NCI-H345 treated with DMSO at 0.1 percent for 48 hours (cell line): Measurements from ENCODE around the gene B4GALT5.

Experiments used
- DNase-seq: peaks from one replicate; lab custom pipeline; 2025; ENCODE audit not compliant: unreplicated experiment; lab: John Stamatoyannopoulos, UW

Gene B4GALT5

DNA sequence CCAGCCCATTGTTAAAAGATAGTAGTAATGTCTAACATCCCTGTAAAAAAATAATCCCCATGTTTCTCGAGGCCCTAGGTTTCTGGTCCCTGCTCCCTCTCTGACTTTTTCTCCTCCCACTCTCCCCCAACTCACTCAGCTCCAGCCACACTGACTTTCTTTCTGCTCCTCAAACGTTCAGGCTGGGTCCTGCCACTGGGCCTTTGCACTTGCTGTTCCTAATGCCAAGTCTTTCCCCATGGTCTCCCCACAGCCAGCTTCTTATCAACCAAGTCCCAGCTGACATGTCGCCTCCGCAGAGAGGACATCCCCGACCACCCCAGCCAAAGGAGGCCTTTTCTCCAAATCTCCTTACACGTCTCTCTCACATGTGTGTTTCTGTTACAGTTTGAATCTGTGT, 123.9 kb downstream of the B4GALT5 start:
- no peak for DNase-seq

DNA sequence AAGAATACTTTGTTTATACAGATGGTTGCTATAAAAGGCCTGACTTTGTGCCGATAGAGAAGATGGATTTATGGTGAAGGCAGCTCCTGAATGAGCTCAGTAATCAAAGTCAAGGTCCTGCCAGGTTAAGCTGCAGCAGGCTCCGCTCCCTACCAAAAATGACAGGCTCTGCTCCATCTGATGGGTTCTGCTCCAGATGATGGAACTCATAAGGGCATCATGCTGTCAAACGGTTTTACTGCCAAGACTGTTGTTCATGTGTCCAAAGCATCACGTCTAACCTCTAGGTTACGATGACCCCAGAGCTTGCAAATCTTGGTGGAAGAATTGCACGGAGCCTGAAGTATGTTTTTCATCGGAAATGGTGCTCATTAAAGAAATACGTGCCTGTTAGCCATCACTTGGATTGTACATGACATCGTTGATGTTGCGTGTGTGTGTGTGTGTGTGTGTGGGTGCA, 126.5 kb downstream of the B4GALT5 start:
- DNase-seq: no peak

DNA sequence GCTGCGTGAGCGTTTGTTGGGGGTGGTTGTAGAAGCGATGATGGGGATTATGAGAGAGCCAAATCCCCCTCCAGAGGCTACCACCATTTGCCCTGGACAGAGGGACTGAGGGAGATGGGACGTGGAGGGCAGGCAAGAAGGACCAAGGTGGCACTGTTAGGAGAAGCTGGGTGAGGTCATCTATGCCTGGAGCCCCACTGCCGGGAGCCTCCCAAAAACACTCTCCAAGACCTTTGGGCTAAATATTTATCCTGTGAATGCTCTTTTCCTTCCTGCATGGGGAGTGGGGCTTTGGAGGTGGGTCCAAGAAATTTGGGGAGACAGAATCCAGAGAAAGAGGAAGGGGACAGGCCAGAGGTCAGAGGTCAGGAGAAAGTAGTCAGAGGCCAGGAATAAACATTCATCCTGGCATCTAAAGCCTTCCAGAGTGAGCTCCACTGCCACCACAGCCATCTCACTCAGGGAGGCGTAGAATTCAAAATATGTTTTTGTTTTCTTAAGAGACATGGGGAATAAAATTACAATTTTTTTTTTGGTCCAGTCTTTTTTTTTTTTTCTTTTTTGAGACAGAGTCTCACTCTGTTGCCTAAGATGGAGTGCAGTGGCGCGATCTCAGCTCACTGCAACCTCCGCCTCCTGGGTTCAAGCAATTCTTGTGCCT, 128.0 kb downstream of the B4GALT5 start:
- DNase-seq: no peak

DNA sequence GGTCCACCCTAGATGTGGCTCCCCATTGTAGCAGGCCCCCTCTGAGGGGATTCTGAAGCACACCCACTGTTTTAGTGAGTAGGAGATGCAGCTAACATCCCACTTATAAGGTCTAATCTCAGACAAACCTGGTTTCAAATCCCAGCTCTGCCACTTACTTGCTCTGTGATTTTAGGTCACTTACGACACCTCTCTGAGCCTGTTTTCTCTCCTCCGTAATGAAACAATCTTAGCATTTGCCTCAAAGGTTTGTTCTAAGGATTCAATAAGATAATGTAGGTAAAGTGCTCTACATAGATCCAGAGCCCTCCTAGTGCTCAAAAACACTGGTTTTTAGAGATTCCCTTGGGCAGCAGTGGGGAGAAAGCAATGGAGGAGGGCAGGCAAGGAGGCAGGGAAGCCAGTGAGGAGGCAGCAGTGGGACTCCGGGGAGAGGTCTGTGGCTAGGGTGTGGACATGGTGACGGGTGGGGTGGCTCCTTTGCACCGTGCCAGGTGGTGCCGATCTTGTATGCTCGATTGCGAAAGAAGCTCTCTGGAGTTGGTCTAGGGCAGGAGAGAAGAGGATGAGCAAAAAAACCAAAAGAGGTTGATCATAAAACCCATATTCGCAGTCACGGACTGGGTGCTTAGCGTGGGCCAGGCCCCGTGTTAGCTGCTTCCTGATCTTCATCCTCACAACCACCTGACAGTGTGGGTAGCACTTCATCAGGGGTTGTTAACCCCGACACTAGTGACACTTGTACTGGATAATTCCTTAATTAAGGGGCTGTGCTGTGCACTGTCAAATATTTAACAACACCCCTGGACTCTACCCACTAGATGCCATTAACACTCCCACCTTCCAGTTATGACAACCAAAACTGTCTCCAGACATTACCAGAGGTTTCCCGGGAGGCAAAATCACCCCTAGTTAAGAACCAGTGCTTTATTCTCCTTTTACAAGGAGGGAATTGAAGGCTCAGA, 129.0 kb downstream of the B4GALT5 start:
- DNase-seq: no peak

DNA sequence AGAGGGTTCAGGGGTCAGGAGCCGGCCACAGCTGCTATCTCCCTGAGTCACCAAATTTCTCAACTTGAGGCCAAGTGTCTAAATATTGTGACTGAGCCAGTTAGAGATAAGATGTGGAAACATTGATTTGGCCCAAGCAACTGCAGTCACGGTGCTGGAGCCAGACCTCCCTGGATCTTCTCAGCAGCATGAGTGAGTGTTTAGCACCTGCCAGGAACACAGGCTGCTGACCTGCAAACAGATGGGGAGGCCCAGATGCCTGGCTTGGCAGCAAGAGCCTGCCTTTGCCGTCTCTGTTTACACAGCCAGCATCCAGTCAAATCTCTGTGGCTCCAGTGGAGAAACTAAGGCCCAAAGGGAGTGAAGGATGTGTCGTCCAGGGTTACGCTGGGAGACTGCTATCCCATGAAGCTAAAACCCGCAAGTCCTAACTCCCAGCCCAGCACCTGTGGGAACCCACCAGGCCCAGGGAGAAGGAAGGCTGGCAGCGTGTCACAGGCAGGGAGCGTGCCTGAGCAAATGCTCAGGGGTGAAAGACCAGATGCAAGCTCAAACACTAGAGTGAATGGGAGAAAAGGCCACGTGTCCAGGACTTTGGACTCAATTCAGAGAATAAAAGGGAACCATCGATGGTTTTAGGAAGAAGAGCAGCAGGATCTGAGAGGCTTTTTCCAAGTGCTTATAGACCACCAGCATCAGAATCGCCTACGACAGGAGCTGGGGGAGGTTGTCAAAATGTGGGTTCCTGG, 129.8 kb downstream of the B4GALT5 start:
- DNase-seq: no peak

DNA sequence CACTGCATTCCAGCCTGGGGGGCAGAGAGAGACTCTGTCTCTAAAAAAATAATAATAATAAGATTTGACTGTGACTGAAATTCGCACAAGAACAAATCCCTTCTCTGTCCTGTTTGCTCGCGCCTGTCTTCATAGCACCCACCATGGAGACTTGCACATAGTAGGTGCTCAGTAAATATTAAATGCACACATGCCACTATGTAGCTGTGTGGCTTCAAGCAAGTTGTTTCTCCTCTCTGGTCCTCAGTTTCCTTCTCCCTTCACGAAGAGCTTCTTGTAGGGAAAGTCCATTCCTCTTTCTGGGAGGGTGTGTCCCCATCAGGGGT, 130.4 kb downstream of the B4GALT5 start:
- DNase-seq: no peak
